HG03135 (cell line): ENCODE results near the gene CRYGN.

Source experiments
- ATAC-seq: cut with Tn5 transposase; IDR thresholded peaks from one replicate; pipeline ENCODE4 v1.9.1; 2021; ENCODE audit warnings: mild to moderate bottlenecking, moderate library complexity; ENCODE audit not compliant: unreplicated experiment

Gene CRYGN

DNA sequence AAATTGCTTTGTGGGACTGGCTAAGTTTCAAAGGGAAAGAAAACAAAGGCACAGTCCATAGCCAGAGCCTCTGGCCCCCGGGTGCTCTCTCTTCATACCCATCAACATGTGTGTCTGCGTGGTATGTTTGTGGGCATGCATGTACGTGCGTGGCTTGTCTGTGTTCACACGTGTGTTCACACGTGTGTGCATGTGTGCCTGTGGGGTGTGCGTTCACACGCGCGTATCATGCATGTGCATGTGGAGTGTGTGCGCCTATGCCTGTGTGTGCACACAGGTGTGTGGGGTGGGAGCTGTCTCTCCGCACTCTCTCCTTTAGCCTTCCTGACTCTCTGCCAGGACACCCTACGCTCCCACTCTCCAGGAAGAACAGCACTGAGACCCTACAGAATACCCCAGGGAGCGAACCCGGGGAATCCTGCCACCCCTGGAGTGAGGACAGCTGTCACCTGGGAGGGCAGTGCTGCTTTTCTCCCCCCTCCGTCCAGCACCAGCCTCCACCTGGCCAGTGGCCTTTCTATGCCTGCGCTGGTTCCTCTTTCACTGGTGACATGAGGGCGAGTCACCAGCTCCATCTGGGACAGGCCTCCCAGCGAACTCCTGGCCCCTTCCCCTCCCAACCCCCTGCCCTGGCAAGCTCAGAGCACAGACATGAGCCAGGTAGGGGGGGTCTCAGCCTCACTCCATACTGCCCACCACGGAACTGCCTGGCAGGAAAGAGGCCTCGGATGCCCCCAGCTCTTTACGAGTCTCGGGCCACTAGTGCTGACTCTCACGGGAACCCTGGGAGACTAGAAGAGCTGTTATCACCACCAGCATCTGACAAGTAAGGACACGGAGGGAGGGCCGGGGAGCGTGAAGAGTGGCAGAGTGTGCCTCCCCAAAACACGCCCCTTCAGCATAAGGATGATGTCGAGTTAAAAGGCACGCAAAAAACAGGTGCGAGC, 46.6 kb downstream of the CRYGN start:
- ATAC-seq, result no peak

DNA sequence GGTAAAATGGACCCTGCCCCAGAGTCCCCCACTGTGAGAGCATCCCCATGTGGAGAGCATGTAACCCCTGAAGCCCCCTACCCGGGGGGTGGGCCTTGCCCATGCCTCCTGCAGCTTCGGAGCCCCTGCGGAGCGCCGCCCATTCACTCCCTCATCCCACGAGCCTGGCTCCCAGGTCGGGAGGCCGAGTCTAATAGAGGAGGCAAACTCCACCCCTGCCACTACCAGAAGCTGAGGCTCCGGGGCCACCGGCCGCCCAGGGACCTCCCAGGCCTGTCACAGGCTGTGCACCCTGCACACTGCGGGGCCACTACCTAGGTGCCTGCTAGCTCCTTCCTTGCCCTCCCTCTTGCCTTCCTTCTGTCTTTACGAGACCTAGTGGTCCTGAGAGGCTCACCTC, 47.5 kb downstream of the CRYGN start:
- no peak for ATAC-seq

DNA sequence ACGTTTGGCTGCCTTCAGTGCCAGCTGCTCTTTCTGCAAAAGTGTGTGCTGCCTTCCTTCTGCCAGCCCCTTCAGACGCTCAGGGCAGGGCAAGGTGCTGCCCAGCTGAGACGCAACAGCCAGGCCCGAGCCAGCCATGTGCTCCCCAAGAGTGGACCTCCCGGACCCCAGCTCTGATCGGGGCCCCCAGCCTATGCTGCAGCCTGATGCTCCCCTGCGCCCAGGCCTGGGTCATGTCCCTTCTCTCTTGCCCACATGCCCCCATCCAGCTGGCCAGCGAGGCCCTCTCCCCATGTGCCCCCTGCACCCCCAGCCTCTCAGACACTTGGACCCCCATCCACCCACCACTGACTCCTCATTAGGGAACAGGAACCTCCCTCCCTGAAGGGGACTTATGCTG, 47.9 kb downstream of the CRYGN start:
- no peak for ATAC-seq

DNA sequence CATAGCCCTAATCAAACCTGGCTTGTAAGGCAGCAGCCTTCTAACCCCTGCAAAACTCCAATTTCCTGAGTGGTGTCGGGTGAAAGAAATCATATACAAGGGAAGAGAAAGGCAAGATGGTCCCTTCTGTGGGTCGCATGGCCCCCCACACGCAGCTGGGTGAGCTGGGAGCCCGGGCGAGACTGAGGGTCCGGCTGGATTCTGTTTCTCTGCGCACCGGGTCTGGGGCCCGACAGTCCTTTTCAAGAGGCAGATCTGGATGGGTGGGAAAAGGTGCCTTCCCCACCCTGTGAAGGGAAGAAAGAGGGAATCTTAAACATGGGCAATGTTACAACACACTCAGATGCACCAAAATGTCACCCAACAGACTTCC, 48.6 kb downstream of the CRYGN start:
- no peak for ATAC-seq

DNA sequence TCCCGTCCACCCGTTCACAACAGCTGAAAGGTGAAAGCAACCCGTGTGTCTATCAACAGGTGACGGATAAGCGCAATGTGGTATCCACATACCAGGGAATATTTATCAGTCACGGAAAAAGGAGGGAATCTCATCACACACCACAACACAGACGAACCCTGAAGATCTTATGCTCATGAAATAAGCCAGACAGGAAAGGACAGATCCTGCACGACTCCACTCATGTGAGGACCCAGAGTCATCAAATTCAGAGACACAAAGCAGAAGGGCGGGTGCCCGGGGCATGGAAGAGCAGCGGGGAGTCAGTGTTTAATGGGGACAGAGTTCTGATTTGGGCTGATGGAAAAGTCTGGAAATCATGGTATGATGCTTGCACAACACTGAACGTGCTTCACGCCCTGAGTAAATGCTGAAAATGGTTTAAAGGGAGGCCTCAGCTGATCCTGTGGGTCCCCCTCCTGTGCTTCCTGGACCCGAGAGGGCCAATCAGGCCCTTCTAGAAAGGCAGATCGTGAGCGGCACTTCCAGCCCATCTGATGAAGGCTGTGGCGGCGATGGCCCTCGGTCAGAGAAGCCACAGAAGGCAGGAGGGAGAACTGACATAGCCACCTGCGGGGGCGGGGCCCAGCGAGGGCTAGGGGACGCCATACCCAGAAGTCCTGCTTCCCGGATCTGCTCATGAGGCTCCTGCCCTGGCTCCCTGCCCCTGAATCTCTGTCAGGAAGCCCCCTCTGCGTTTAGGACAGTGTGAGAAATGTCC, 49.2 kb downstream of the CRYGN start:
- no peak for ATAC-seq

DNA sequence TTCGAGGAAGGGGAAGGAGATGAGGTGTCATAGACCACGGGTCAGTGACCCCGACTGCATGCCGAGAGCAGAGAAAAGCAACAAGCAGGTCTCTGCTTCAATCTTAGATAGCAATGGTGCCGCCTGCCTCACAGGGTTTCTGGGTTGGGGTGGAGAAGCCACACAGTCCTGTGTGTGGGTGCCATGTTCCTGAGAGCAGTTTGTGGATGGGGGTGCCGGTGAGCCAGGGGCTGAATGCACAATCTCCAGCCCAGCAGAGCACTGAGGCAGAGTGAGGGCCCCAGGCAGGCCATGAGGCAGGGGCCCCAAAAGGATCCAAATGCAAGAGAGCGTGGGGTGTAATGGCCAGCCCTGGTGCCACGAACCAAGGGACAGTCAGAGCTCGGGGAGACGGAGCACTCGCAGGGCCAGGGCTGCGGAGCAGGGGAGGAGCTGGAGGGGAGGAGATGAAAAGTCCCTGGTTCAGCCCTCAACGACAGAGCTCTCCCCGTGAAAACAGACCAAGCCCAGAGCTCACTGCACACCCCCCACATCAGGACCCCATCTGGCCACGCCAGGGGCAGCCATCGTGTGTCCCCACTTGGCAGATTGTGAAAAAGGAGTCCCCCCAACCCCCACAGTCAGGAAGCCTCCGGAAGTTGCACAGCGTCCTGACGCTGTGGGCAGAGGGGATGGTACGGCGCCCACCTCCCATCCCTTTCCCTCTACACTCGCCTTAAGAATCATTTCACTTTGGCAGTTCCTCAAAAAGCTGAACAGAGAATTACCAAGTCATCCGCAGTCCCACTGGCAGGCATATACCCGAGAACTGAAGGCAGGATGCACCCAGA, 50.0 kb downstream of the CRYGN start:
- ATAC-seq, result no peak

DNA sequence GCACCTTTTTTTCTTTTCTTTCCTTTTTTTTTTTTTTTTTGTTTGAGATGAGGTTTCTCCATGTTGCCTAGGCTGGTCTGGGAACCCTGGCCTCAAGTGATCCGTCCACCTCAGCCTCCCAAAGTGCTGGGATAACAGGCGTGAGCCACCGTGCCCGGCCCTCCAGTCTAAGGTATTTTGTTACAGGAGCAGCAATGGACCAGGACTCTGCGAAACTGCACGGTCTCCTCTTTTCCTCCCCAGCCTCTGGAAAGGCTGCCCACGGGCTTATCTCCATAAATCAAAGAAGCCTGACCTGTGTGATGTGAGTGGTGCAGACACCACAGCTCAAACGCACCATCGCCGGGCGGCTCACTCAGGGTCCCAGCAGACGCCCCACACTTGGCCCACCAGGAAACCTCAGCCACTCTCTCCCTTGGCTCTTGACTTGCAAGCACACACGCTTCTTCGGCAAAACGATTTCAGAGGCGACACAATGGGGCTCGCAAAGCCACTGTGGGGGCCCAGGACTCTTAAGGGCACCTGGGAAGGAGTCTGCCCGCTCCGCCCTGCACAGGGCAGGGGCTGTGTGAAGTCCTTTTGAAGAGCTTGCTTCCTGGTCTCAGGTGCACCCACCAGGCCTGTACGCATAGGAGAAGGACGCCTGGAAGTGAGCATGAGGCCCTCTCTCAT, 50.7 kb downstream of the CRYGN start:
- ATAC-seq, result no peak

DNA sequence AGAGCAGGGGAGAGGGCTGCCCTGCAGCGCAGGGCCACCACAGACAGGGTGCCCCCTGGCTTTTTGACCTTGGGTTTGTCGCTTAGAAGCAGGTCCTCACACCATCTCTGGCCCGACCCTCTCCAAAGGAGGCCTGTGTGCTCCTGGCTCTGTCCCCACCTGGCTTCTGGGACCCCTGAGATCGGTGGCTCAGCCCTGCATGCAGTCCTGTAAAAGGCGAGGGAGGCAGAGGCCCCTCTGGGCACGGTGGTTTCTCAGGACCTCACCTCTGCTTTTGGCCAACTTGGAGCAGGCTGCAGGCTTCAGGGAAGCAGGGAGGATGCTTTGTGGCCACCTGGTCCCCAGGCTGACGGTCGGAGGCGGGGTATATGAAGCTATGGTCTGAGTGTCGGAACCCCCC, 51.5 kb downstream of the CRYGN start:
- ATAC-seq, result no peak

DNA sequence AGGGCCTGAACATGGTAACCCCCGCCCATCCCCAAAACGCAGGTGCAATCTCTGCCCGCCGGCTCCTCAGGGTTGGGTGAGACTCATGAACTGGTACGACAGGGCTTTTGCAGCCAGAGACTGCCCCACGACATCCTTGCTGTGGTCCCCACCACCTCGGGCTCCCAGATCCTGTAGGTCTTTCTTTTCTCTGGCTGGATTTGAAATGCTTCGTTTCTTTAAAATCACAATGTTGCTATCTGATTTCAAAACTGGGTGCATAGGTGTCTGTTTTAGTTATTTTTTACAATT, 52.0 kb downstream of the CRYGN start:
- no peak for ATAC-seq

DNA sequence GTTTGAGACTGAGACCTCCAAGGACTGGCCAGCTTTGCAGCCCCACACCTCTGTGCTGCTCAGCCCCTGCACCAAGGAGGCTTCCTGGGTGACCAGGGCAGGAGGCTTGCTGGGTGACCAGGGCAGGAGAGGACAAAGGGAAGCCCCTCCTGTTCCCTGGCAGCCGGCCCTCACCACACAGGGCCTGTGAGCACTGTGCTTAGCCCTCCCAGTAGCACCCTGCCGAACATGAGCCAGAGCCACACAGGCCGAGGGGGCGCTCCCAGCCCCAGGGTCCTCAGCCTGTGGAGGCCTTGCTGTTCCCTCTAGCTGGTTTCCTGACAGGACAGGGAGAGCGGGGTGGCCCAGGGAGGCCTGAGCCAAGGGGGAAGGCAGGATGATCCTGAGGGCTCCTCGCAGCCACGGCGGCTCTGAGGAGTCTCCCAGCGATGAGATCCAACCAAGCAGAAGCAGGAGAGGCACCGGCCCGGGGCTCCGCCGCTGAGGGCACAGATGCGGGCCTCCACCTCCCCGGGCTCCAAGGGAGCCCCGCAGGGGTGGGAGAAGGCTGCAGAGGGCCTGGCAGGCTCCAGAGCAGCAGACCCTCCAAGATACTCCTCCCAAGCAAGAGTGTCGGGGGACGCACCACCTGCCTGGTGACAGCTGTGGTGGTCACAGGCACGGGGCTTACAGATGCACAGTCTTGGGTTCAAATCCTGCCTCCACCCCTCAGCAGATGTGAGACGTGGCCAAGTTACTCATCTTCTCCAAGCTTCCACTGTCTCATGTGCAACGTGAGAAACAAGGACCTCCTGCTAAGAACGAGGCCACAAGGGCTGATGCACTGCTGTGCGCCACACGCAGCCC, 52.6 kb downstream of the CRYGN start:
- ATAC-seq, result no peak

DNA sequence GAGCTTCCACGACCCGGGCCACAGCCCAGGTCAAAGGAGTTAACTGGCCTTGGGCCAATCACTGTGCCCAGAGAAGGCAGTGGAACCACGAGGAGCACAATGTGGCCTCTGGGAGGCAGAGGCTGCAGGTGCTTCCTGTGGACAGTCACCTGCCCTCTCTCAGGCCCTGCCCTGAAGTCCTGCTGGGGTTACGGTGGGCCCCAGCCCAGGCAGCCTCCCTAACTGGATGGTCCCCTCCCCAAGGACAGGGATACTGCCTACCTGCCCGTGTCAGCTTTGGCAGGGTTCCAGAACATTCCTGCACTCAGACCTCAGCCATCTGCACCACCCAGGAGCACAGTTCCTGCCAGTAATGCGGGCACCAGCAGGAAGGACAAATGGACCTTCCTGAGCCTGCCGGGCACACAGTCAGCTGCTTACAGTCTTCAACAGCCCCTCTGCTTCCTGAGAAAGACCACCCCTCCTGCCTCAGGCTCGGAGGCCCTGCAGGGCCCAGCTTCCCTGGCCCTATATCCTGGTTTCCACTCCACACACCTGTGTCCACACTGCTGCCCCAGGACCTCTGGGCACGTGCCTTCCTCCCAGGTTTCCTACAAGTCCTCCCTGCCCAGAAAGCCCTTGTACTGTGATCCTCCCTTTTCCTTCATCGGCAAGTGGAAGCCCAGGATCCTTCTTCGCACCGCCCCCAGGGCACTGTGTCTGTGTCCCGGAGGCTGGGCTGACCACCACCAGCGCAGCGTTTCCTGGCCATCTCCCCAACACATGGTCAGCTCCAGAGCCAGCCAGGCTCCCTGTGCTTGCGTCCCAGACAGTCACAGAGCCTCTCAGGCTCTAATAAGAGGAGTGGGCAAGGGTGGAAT, 53.4 kb downstream of the CRYGN start:
- ATAC-seq, result no peak

DNA sequence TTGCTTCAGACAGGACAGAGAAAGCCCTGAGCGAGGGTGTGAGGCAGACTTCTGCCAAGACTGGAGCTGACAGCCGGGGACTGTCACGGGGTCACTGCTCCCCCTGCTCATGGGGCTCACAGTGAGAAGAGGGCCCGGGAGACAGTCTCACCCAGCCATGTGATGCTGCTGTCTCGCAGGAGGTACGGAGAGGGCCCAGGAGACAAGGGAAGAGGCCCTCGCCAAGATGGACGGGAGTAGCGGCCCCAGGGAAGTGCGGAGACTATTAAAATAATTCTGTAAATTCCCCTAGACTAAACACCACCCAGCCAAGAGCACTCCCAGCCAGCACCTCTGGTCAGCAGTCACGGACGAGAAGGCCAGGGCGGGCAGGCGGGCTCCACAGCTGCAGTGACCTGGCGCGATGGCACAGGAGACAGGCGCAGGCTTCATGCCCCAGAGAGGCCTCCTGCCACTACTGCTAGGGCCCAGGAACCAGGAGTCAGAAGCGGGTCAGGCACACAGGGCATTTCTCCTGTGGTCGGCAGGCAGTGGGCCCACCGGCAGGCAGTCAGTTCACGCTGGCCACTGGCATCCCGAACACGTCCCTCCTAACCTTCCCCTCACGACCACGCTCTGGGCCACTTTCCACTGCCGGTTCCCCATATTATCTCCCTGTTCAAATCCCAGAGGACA, 54.2 kb downstream of the CRYGN start:
- ATAC-seq, result no peak

DNA sequence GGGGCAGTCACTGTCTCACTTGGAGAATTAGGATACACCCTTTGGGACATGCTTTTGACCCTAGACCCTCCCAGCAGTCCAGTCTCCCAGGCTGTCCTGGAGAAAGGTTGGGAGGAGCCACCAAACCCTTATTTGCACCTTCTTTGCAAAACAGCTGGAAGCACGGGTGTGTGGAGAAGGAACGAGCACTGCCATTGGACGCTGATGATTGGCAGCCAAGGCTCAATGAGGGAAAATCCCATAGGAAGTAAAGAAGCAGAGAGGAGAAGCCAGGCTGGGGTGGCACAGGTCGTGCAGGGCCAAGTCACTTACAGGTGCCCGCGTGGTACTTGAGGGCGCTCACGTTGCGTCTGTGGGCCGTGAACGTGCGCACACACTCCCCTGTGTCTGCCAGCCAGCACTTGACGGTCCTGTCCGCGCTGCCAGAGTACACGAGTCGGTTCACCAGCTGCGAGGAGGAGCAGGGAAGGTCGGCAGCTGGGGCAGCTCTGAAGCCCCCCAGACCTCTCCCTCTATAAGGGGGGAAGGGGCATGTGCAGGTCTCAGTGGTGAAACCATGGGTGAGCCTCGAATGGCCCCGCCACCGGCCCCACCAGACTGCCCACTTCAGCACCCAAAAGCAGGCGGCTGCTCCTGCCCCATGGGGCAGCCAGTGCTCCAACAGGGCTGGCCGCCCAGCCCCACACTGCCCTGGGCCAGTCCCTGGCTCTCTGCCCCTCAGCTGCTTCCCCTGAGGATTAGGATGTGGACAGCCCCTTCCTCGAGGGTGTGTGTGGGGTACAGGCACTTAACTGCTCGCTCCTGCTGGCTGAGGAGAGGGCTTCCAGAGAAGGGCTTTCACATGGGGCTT, 54.9 kb downstream of the CRYGN start:
- ATAC-seq, result no peak

DNA sequence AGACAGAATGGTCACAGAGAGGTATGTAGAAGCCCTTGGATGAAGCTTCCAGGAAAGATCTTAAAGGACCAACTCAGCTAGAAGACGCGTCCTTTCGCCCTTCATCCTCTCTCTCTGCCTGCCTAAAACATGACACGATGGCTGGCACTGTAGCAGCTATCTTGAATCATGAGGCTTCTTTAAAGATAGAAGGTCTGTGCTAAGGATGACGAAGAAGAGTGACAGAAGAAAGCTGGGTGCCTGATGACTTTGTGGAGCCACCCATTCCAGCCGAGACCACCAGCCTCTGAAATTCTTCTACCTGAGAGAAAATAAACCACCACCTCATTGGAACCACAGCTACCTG, 55.6 kb downstream of the CRYGN start:
- ATAC-seq, result no peak

DNA sequence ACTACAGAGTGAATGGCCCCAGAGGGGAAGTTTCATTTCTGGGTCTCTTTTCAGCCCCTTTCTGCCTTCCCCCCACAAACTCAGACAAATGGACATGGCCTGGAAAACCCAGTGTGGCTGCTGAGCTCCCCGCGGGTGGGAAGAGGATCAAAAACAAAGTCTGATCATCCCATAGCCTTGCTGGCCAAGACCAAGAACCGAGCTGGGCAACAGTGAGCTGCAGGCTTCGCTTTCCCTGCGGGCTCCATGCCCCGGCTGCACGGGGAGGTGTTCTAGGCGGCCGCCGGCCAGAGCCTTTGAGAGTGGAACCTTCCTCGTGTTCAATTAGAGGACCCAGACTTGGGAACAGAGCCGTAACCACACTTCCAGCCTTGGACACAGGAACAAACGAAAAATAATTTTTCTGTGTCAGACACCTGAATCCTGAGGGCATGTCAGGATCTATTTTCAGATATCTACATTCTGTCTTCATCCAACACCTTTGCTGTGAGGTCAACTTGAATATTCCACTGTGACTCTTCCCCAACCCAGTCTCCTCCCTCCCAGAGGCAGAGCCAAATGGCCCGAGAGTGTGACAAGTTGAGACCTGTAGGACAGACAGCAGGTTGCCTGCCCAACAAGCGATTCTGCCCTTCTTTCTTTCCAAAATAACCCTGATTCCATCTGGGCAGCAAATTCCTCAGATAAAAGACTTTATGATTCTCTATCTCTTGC, 56.1 kb downstream of the CRYGN start:
- no peak for ATAC-seq

DNA sequence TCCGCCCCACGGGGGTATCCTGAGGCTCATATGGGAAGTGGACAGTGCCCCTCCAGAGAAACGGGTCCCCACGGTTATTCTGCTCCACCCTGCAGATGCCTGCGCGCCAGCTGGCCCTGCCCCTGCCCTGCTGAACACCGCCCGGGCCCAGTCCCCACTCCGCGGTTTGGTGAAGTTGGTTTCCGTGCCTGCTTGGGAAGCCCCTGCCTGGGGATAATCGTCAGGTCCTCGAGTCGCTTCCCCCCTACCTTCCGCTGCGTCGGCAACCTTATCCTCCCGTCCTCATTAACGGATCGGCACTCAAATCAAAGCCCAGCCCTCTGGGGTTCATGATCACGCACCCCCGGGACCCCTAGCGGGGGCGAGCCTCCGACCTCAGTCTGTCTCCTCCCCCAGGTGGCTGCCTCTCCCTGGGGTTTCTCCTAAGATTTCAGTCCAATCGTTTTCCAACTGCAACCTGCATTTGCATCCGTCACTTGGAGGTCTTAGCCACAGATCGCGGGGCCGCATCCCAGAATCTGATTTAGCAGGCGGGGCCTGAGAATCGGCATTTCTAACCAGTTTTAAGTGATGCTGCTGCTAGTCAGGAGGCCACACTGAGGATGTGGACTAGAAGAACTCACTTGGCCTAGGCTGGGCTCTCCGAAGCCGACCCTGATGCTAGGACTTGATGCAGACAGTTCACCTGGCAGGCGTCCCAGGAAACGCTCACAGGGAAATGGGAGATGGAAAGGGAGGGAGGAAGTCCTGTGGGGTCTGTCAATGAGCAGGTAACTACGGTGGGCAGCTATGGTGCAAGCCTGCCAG, 57.7 kb downstream of the CRYGN start:
- ATAC-seq, result no peak
